Omental fat pad (tissue), 4 donors: Measurements from ENCODE around the gene RNF144A. TPM values are rescaled to one million over a fixed set of nuclear protein-coding genes. Genes with fewer than 3 reads are reported as not detected.

Experiments used
- ATAC-seq: fragments of 150-250 bp; one replicate; pipeline ENCODE4 v1.9.1; 2016; ENCODE audit warnings: mild to moderate bottlenecking, moderate library complexity; ENCODE audit not compliant: low FRiP score
- DNase-seq: peaks from one replicate; pipeline ENCODE4 v3.0.0-alpha.2; 2019; ENCODE audit warnings: low spot score
- CTCF ChIP-seq, 3 donors: fragments of 450-650 bp; IDR thresholded peaks; one replicate each; pipeline ENCODE4 v1.5.1; 2016 to 2017; ENCODE audit warnings: antibody characterized with exemption in 3 of 3, mild to moderate bottlenecking in 3 of 3, moderate library complexity in 2 of 3
- total RNA-seq, 4 donors: library from RNA; depleted of rRNA; stranded (reverse); fragments of >200 nt; gene quantifications; one replicate each; pipeline ENCODE4 v1.1.0, GENCODE V29; 2016

RNF144A gene
- total RNA-seq, 4 donors from 2014 or later = 12.6 to 39.9 (median 16.3) TPM

- no peak for DNase-seq
- TF ChIP-seq CTCF (IDR thresholded peaks at IDR 0.05) = no peak
- no peak for ATAC-seq
Observed at GRCh38 chr2:6967301-6967700, 50.1 kb downstream of the RNF144A start.

- no peak for TF ChIP-seq CTCF (IDR thresholded peaks at IDR 0.05)
- ATAC-seq = no peak
- DNase-seq = no peak
Observed at GRCh38 chr2:6968319-6969100, 51.3 kb downstream of the RNF144A start.

GRCh38 chr2:6970551-6970950, 53.3 kb downstream of the RNF144A start:
- ATAC-seq (no peak), DNase-seq (no peak)
- no peak for TF ChIP-seq CTCF (IDR thresholded peaks at IDR 0.05)

GRCh38 chr2:6970976-6971480, 53.8 kb downstream of the RNF144A start:
- ATAC-seq = no peak
- DNase-seq = no peak
- no peak for TF ChIP-seq CTCF (IDR thresholded peaks at IDR 0.05)

- DNase-seq (no peak), ATAC-seq (no peak)
- no peak for TF ChIP-seq CTCF (IDR thresholded peaks at IDR 0.05)
Observed at GRCh38 chr2:6971502-6971901, 54.3 kb downstream of the RNF144A start.

GRCh38 chr2:6972067-6972710, 55.0 kb downstream of the RNF144A start:
- ATAC-seq = no peak
- no peak for TF ChIP-seq CTCF (IDR thresholded peaks at IDR 0.05)
- no peak for DNase-seq
